Measurements from ENCODE around the gene COL23A1.

- TF ChIP-seq CTCF (IDR thresholded peaks at IDR 0.05): no peak
- TF ChIP-seq POLR2A (IDR thresholded peaks at IDR 0.05): no peak
Observed at GRCh38 chr5:178277346-178277745, 312.8 kb downstream of the COL23A1 start.

Data from tibial nerve (tissue), 3 donors.